Thoracic aorta (tissue), 2 donors: ENCODE measurements around the gene KIF12. TPM values are rescaled to one million over a fixed set of nuclear protein-coding genes. Genes with fewer than 3 reads are reported as not detected.

Experiments
- ATAC-seq: fragments of 150-250 bp; one replicate; pipeline ENCODE4 v1.8.0; 2017; ENCODE audit warnings: low read depth; ENCODE audit not compliant: insufficient number of reproducible peaks, low FRiP score
- DNase-seq: peaks from one replicate; pipeline ENCODE4 v3.0.0-alpha.2; 2020; ENCODE audit warnings: low spot score
- H3K27ac ChIP-seq, 2 donors: fragments of 200-600 bp; sonication (generic); 1 replicate in 1 of 2; 2 replicates in 1 of 2; pipeline ENCODE4 v1.5.1; 2016; ENCODE audit warnings: mild to moderate bottlenecking in 2 of 2, moderate library complexity in 2 of 2
- H3K27me3 ChIP-seq: fragments of 200-600 bp; sonication (generic); replicated peaks from 2 replicates; pipeline ENCODE4 v1.6.0; 2016; ENCODE audit warnings: mild to moderate bottlenecking; ENCODE audit not compliant: insufficient read depth
- H3K36me3 ChIP-seq: fragments of 200-600 bp; sonication (generic); one replicate; pipeline ENCODE4 v1.5.1; 2016
- H3K4me1 ChIP-seq, 2 donors: fragments of 200-600 bp; sonication (generic); 1 replicate in 1 of 2; 2 replicates in 1 of 2; pipeline versions ENCODE4 v1.5.1 to v1.6.0; 2016; ENCODE audit warnings: low read depth in 2 of 2, mild to moderate bottlenecking in 1 of 2; ENCODE audit not compliant: control insufficient read depth in 1 of 2
- H3K4me3 ChIP-seq: fragments of 200-600 bp; sonication (generic); 2 replicates; pipeline ENCODE4 v1.5.1; 2016; ENCODE audit warnings: mild to moderate bottlenecking
- H3K9me3 ChIP-seq: fragments of 200-600 bp; sonication (generic); 2 replicates; pipeline ENCODE4 v1.5.1; 2016
- total RNA-seq, 2 donors: library from RNA; depleted of rRNA; stranded (reverse); fragments of >200 nt; gene quantifications; one replicate each; pipeline versions ENCODE4 v1.1.0 to v1.2.3, GENCODE V29; 2016
- TF ChIP-seq, protein P1 (sequence below): fragments of 200-600 bp; sonication (generic); IDR thresholded peaks from one replicate; pipeline ENCODE4 v1.5.1; 2019; ENCODE audit warnings: antibody characterized with exemption

The KIF12 gene
- total RNA-seq, result not detected

DNA sequence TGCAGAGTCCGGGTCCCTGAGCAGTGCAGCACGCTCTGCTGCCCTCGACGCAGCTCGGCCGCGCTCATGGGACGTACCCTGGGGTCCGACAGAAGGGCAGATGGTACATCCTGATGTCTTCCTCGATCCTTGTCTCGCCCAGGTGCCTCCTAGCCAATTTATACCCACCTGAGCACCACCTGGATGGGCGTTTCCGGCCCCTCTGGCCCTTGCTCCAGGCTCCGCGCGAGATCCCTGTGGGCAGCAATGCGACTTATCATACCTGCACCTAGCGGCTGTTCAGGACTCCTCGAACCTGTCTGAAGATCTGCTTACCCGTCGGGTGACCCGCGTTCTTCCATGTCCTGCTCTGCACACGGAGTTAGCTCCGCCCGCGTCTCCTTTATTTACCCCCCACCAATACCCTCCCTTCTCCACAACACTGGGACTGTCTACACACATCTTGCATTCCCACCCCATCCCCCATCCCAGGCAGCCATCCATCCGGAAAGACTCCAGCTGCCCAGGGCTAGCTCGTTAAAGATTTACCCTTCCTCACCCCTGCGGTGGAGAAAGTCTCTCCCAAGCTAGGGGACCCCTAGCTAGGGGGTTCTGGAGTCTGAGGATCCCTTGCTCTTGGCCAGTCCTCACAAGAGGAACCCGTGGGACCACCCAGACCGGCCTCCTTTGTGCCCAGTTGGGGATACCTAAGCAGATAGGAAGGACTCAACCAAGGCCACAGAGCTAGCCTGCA lies at the start of gene KIF12:
Gene KIF12 (minus strand): TSS at position 357 of the 733 bp plus-strand sequence. CDS start 16 bp downstream, at position 341.
- no peak for DNase-seq
- Histone ChIP-seq H3K4me1 (peaks cover 4 to 7% of the 10 kb centered on the region in 2 donors), H3K27me3 (no peaks in the 10 kb centered on the region), H3K36me3 (no peaks in the 10 kb centered on the region), H3K27ac (no peak within 1 kb of the TSS), H3K4me3 (peak within 1 kb of the TSS; percentile 72), H3K9me3 (no peaks in the 10 kb centered on the region)
- ATAC-seq, result no peak
- TF ChIP-seq, protein P1, sequence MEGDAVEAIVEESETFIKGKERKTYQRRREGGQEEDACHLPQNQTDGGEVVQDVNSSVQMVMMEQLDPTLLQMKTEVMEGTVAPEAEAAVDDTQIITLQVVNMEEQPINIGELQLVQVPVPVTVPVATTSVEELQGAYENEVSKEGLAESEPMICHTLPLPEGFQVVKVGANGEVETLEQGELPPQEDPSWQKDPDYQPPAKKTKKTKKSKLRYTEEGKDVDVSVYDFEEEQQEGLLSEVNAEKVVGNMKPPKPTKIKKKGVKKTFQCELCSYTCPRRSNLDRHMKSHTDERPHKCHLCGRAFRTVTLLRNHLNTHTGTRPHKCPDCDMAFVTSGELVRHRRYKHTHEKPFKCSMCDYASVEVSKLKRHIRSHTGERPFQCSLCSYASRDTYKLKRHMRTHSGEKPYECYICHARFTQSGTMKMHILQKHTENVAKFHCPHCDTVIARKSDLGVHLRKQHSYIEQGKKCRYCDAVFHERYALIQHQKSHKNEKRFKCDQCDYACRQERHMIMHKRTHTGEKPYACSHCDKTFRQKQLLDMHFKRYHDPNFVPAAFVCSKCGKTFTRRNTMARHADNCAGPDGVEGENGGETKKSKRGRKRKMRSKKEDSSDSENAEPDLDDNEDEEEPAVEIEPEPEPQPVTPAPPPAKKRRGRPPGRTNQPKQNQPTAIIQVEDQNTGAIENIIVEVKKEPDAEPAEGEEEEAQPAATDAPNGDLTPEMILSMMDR, result no peak

DNA sequence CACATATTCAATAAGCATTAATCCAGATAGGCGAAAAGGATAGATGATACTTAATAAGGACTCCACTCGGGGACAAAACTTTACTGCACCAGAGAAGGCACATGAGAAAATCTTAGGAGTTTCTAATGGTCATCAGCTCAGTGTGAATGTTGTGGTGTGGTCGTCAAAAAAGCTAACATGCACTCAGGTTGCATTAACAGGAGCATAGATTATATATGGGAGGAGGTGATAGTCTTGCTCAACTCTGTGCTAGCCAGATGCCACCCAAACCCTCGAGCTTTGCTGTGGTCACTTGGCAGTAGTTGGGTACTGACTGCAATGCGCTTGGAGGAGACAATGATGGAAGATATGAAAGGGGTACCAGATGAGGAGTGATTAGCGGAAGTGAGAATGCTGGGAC lies 47.6 kb upstream of the KIF12 start:
- ATAC-seq (no peak), DNase-seq (no peak)
- Histone ChIP-seq H3K27me3 (no peaks in the 10 kb centered on the region), H3K36me3 (no peaks in the 10 kb centered on the region), H3K4me3 (no peak overlapping the region), H3K4me1 (peaks cover 0 to 3% of the 10 kb centered on the region in 2 donors), H3K9me3 (no peaks in the 10 kb centered on the region), H3K27ac (no peak overlapping the region)
- TF ChIP-seq, protein P1, result no peak

DNA sequence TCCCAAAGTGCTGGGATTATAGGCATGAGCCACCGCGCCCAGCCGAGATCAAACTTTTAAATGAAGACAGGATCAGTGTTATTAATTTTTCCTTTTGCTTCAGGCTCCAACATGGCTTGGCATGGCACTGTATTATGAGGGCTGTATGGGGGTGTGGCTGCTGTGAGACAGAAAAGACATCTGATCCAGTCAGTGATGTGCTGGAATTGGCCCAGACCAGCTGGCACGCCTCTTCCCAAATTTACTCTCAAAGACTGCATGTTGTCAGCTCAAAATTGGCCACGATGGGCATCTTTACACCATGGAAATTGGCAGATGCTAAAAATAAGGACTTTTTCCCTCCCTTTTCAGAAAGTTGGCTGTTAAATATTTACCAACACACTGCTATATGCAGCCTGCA lies 44.1 kb upstream of the KIF12 start:
- DNase-seq (no peak), ATAC-seq (no peak)
- no peak overlapping the region for H3K27ac ChIP-seq
- peaks cover 0 to 22% of the 10 kb centered on the region in 2 donors for H3K4me1 ChIP-seq
- no peaks in the 10 kb centered on the region for H3K27me3 ChIP-seq
- no peaks in the 10 kb centered on the region for H3K36me3 ChIP-seq
- no peaks in the 10 kb centered on the region for H3K9me3 ChIP-seq
- TF ChIP-seq, protein P1, result no peak
- H3K4me3 ChIP-seq, result no peak overlapping the region

DNA sequence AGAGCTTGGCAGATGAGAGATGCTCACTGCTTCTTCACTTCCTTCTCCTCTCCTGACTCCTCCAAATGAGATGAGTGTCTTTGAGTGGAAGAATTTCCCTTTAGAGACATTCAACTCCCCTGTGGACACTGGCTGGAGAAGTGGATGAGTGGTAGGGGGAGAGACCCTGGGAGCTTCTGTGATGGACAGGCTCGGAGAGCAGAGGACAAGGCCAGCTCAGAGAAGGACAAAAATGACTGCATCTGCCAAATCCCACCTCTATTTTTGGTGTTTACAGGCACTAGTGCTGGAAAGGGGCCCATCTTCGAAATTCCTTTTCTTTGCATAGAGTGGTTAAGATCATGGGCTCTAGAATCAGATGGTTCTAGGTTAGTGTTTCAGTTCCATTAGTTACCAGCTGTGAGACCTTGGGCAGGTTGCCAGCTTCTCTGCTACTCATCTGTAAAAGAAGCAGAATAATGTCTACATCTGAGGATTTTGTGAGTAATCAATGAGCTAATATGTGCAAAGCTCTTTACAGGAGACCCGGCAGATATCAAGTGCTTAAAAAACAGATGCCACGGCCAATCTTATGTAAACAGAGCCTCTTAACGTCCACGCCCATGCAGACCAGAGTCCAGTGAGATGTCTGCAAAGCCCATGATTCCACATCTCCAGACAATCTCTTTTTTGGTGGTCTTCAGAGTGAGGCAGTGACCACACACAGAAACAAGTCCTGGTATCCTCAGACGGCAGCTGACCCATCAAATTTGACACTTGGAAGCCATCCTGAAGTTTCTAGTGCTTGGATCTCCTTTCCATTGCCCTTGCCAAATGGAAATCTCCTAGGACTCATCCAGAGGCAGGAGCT lies 42.7 kb upstream of the KIF12 start:
- ATAC-seq (no peak), DNase-seq (peak; percentile 45)
- Histone ChIP-seq H3K9me3 (no peaks in the 10 kb centered on the region), H3K27ac (no peak overlapping the region), H3K4me3 (no peak overlapping the region), H3K4me1 (peaks cover 0 to 22% of the 10 kb centered on the region in 2 donors), H3K27me3 (no peaks in the 10 kb centered on the region), H3K36me3 (no peaks in the 10 kb centered on the region)
- TF ChIP-seq, protein P1, result no peak

DNA sequence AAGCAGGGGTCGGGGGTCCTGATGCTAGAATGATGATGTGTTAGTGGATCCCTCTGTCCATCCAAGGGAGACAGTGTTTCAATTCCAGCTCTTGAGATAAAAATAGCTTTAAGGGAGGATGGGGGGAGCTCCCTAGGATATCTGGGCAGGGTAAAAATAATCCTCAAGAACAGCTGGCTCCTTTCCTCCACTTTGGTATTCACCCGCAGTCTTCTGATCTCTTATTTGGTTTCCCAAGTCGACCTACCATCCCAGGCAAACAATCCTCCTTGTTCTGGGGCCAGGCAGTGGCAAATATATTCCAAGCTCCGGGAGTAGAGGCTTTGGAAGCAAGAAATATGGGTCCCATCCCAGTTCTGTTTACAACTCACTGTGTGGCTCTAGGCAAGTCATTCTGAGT lies 41.8 kb upstream of the KIF12 start:
- H3K36me3 ChIP-seq, result no peaks in the 10 kb centered on the region
- H3K27me3 ChIP-seq, result no peaks in the 10 kb centered on the region
- DNase-seq, result no peak
- H3K4me1 ChIP-seq, result peaks cover 0 to 22% of the 10 kb centered on the region in 2 donors
- H3K9me3 ChIP-seq, result no peaks in the 10 kb centered on the region
- no peak overlapping the region for H3K4me3 ChIP-seq
- no peak for ATAC-seq
- TF ChIP-seq, protein P1, result no peak
- H3K27ac ChIP-seq, result no peak overlapping the region
